Measurements from ENCODE around the gene TRIM46.
"Not testable (repeated sequence)": the region's sequence is repeated elsewhere in the genome, so short reads cannot be mapped to it uniquely, and the experiment has no call there.

- TF ChIP-seq POLR2A (IDR thresholded peaks at IDR 0.05; ENCODE audit: low read length); GATA3 (IDR thresholded peaks at IDR 0.05; ENCODE audit: borderline replicate concordance); EP300 (IDR thresholded peaks at IDR 0.05); MAX (IDR thresholded peaks at IDR 0.05): not testable (repeated sequence)
- TF ChIP-seq, protein P1, sequence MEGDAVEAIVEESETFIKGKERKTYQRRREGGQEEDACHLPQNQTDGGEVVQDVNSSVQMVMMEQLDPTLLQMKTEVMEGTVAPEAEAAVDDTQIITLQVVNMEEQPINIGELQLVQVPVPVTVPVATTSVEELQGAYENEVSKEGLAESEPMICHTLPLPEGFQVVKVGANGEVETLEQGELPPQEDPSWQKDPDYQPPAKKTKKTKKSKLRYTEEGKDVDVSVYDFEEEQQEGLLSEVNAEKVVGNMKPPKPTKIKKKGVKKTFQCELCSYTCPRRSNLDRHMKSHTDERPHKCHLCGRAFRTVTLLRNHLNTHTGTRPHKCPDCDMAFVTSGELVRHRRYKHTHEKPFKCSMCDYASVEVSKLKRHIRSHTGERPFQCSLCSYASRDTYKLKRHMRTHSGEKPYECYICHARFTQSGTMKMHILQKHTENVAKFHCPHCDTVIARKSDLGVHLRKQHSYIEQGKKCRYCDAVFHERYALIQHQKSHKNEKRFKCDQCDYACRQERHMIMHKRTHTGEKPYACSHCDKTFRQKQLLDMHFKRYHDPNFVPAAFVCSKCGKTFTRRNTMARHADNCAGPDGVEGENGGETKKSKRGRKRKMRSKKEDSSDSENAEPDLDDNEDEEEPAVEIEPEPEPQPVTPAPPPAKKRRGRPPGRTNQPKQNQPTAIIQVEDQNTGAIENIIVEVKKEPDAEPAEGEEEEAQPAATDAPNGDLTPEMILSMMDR (IDR thresholded peaks at IDR 0.05) = not testable (repeated sequence)
- TF ChIP-seq, protein P2, sequence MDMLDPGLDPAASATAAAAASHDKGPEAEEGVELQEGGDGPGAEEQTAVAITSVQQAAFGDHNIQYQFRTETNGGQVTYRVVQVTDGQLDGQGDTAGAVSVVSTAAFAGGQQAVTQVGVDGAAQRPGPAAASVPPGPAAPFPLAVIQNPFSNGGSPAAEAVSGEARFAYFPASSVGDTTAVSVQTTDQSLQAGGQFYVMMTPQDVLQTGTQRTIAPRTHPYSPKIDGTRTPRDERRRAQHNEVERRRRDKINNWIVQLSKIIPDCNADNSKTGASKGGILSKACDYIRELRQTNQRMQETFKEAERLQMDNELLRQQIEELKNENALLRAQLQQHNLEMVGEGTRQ (IDR thresholded peaks at IDR 0.05) = not testable (repeated sequence)
Measured at GRCh38 chr1:155232001-155232978, 58.6 kb downstream of the TRIM46 start.
